HepG2 (cell line): ENCODE results near the gene ZNF530. TPM values are rescaled to one million over a fixed set of nuclear protein-coding genes. Genes with fewer than 3 reads are reported as not detected.

Experiments
- ARID2 ChIP-seq: sonication (generic); formaldehyde crosslinking; IDR thresholded peaks from 2 replicates; pipeline ENCODE4 v1.8.1; 2022; ENCODE audit warnings: mild to moderate bottlenecking, missing genetic modification reagents, borderline replicate concordance
- ELF3 ChIP-seq: IDR thresholded peaks from 2 replicates; pipeline ENCODE4 v1.6.1; 2016; ENCODE audit warnings: missing genetic modification reagents, missing compliant biosample characterization
- ERF ChIP-seq: IDR thresholded peaks from 2 replicates; pipeline ENCODE4 v1.6.1; 2018; ENCODE audit warnings: missing biosample characterization, missing genetic modification reagents
- FOXJ3 ChIP-seq: sonication (generic); formaldehyde crosslinking; IDR thresholded peaks from 2 replicates; pipeline ENCODE4 v1.4.0; 2020; ENCODE audit warnings: missing genetic modification reagents, mild to moderate bottlenecking, borderline replicate concordance
- PHF8 ChIP-seq: sonication (generic); formaldehyde crosslinking; IDR thresholded peaks from 2 replicates; pipeline ENCODE4 v1.5.0; 2020; ENCODE audit warnings: missing genetic modification reagents
- RBM22 ChIP-seq: fragments of 200-400 bp; formaldehyde crosslinking; optimal IDR thresholded peaks from 2 replicates; pipeline ENCODE3; 2017; ENCODE audit warnings: mild to moderate bottlenecking, low read length, moderate library complexity
- RBM39 ChIP-seq: fragments of 200-400 bp; formaldehyde crosslinking; IDR thresholded peaks from one replicate; pipeline ENCODE4 v1.6.1; 2018; ENCODE audit warnings: antibody characterized with exemption, mild to moderate bottlenecking, low read depth, low read length; ENCODE audit not compliant: poor library complexity, severe bottlenecking
- TEAD2 ChIP-seq: sonication (generic); formaldehyde crosslinking; IDR thresholded peaks from 2 replicates; pipeline ENCODE4 v1.9.0; 2021; ENCODE audit warnings: missing genetic modification reagents
- ZBTB7B ChIP-seq: sonication (generic); formaldehyde crosslinking; IDR thresholded peaks from 2 replicates; pipeline ENCODE4 v1.4.0; 2020; ENCODE audit warnings: missing genetic modification reagents
- ZNF24 ChIP-seq: fragments of 450-650 bp; IDR thresholded peaks from 2 replicates; pipeline ENCODE4 v1.6.1; 2017; ENCODE audit warnings: antibody characterized with exemption, mild to moderate bottlenecking
- ZNF274 ChIP-seq: sonication (generic); formaldehyde crosslinking; IDR thresholded peaks from 2 replicates; pipeline ENCODE4 v1.5.1; 2020; ENCODE audit warnings: mild to moderate bottlenecking, missing genetic modification reagents
- ZNF547 ChIP-seq: sonication (generic); formaldehyde crosslinking; IDR thresholded peaks from 2 replicates; pipeline ENCODE4 v1.5.1; 2020; ENCODE audit warnings: mild to moderate bottlenecking, missing genetic modification reagents
- ZNF563 ChIP-seq: sonication (generic); formaldehyde crosslinking; IDR thresholded peaks from 2 replicates; pipeline ENCODE4 v1.8.0; 2022; ENCODE audit warnings: mild to moderate bottlenecking, moderate library complexity, missing genetic modification reagents
- ZNF605 ChIP-seq: sonication (generic); formaldehyde crosslinking; IDR thresholded peaks from 2 replicates; pipeline ENCODE4 v1.8.0; 2022; ENCODE audit warnings: mild to moderate bottlenecking, missing genetic modification reagents
- ZSCAN31 ChIP-seq: sonication (generic); formaldehyde crosslinking; IDR thresholded peaks from 2 replicates; pipeline ENCODE4 v1.5.0; 2020; ENCODE audit warnings: low read depth, mild to moderate bottlenecking, missing genetic modification reagents
- polyA plus RNA-seq, 8 experiments: library from polyadenylated mRNA; depleted of rRNA in 3 of 8; stranded (reverse) in 7 of 8; unstranded in 1 of 8; fragments of >200 nt; fragmentation: Illumina TruSeq in 4 of 8; extraction: Trizol in 4 of 8; gene quantifications; 2 replicates each; pipeline versions ENCODE4 v1.2.1 to v1.2.3, GENCODE V29; 2011 to 2016; ENCODE audit warnings: low read depth in 4 of 8, missing spikeins in 1 of 8, mixed read lengths in 1 of 8; ENCODE audit not compliant: insufficient read depth in 1 of 8
- total RNA-seq, 5 experiments: library from RNA; depleted of rRNA; stranded (reverse); fragments of >200 nt; fragmentation: Illumina TruSeq; extraction: Trizol; gene quantifications; 2 replicates each; pipeline ENCODE4 v1.2.3, GENCODE V29; 2016; ENCODE audit warnings: low read depth in 1 of 5
- TF ChIP-seq, protein P1 (sequence below): sonication (generic); formaldehyde crosslinking; IDR thresholded peaks from 2 replicates; pipeline ENCODE4 v1.5.0; 2020; ENCODE audit warnings: mild to moderate bottlenecking, missing genetic modification reagents
- TF ChIP-seq, protein P2 (sequence below): sonication (generic); formaldehyde crosslinking; IDR thresholded peaks from 2 replicates; pipeline ENCODE4 v1.4.0; 2020; ENCODE audit warnings: missing genetic modification reagents
- TF ChIP-seq, protein P3 (sequence below): sonication (generic); formaldehyde crosslinking; IDR thresholded peaks from 2 replicates; pipeline ENCODE4 v1.4.0; 2020; ENCODE audit warnings: missing genetic modification reagents
- TF ChIP-seq, protein P4 (sequence below): sonication (generic); formaldehyde crosslinking; conservative IDR thresholded peaks from 2 replicates; pipeline ENCODE4 v1.4.0; 2020; ENCODE audit warnings: missing genetic modification reagents
- TF ChIP-seq, protein P5 (sequence below): sonication (generic); formaldehyde crosslinking; IDR thresholded peaks from 2 replicates; pipeline ENCODE4 v1.4.0; 2020; ENCODE audit warnings: missing genetic modification reagents, borderline replicate concordance

Gene ZNF530
- total and polyA plus RNA-seq, 2 of the 13 experiments (the other 11 are each of a cell fraction or from before 2014, with no cell fraction given) = 1.1 to 7.8 TPM

DNA sequence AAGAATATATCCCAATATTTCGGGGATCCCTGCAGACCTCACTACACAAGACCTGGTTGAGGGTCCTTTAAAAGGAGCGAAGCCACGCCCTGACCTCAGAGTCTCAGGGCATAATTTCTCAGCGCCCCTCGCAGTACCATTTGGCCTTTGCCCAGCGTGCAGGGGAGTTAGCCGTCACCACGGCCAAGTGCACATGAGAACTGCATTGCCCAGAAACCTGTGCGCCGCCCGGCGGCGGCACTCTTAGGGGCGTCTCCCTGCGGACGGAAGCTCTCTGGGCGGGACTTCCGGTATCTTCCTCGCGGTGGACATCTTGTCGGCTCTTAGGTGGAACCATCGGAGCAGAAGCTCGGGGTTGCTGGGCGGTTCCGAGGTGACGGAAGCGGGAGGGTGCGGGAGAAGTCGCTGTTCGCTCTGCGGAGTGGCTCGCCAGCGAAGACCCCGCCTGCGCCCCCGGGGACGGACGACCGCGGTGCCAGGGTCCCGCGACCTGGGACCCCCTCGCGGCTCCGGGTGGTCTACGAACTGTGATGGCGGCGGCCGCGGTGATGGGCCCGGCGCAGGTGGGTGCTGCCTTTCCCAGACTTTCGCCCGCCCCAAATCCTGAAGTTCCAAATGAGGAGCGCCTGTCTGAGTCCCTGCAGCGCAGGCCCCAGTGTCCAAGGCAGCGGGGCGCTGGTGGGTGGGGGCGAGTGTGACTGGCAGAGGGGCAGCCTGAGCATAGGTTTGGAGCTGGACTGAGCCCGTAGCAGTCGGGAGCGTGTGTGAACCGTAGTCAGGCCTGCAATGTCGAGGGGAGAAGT lies 14.5 kb downstream of the ZNF530 start, which contains the start of gene ZNF134 (continued):
- TF ChIP-seq, protein P1, sequence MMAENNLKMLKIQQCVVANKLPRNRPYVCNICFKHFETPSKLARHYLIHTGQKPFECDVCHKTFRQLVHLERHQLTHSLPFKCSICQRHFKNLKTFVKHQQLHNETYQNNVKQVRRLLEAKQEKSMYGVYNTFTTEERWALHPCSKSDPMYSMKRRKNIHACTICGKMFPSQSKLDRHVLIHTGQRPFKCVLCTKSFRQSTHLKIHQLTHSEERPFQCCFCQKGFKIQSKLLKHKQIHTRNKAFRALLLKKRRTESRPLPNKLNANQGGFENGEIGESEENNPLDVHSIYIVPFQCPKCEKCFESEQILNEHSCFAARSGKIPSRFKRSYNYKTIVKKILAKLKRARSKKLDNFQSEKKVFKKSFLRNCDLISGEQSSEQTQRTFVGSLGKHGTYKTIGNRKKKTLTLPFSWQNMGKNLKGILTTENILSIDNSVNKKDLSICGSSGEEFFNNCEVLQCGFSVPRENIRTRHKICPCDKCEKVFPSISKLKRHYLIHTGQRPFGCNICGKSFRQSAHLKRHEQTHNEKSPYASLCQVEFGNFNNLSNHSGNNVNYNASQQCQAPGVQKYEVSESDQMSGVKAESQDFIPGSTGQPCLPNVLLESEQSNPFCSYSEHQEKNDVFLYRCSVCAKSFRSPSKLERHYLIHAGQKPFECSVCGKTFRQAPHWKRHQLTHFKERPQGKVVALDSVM = no peak
- TF ChIP-seq ZBTB7B (peak; percentile 95), FOXJ3 (CRISPR knock-in tag) (peak; percentile 44; the same call in 1 of the 2 replicates), ARID2 (CRISPR knock-in tag) (0 out of 2 replicates have a peak, but pooled peaks have one; percentile 31), PHF8 (CRISPR knock-in tag) (peak; percentile 91), ZNF563 (CRISPR knock-in tag) (peak; percentile 74), ZNF274 (CRISPR knock-in tag) (peak; percentile 50; the same call in 1 of the 2 replicates), ZNF547 (CRISPR knock-in tag) (peak; percentile 41; the same call in 1 of the 2 replicates), ZNF24 (no peak), ERF (CRISPR knock-in tag) (0 out of 2 replicates have a peak, but pooled peaks have one; percentile 68), RBM39 (peak; percentile 83), RBM22 (no peak), ZNF605 (CRISPR knock-in tag) (peak; percentile 59; the same call in 1 of the 2 replicates), ZSCAN31 (CRISPR knock-in tag) (peak; percentile 77), TEAD2 (CRISPR knock-in tag) (0 out of 2 replicates have a peak, but pooled peaks have one; percentile 23), ELF3 (CRISPR knock-in tag) (no peak; the same call in 1 of the 2 replicates)
- TF ChIP-seq, protein P2, sequence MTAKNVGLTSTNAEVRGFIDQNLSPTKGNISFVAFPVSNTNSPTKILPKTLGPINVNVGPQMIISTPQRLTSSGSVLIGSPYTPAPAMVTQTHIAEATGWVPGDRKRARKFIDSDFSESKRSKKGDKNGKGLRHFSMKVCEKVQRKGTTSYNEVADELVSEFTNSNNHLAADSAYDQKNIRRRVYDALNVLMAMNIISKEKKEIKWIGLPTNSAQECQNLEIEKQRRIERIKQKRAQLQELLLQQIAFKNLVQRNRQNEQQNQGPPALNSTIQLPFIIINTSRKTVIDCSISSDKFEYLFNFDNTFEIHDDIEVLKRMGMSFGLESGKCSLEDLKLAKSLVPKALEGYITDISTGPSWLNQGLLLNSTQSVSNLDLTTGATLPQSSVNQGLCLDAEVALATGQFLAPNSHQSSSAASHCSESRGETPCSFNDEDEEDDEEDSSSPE (CRISPR knock-in tag) = peak; percentile 61; the same call in 1 of the 2 replicates
- TF ChIP-seq, protein P3, sequence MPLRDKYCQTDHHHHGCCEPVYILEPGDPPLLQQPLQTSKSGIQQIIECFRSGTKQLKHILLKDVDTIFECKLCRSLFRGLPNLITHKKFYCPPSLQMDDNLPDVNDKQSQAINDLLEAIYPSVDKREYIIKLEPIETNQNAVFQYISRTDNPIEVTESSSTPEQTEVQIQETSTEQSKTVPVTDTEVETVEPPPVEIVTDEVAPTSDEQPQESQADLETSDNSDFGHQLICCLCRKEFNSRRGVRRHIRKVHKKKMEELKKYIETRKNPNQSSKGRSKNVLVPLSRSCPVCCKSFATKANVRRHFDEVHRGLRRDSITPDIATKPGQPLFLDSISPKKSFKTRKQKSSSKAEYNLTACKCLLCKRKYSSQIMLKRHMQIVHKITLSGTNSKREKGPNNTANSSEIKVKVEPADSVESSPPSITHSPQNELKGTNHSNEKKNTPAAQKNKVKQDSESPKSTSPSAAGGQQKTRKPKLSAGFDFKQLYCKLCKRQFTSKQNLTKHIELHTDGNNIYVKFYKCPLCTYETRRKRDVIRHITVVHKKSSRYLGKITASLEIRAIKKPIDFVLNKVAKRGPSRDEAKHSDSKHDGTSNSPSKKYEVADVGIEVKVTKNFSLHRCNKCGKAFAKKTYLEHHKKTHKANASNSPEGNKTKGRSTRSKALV (CRISPR knock-in tag) = 0 out of 2 replicates have a peak, but pooled peaks have one; percentile 37
- TF ChIP-seq, protein P4, sequence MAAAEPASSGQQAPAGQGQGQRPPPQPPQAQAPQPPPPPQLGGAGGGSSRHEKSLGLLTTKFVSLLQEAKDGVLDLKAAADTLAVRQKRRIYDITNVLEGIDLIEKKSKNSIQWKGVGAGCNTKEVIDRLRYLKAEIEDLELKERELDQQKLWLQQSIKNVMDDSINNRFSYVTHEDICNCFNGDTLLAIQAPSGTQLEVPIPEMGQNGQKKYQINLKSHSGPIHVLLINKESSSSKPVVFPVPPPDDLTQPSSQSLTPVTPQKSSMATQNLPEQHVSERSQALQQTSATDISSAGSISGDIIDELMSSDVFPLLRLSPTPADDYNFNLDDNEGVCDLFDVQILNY (CRISPR knock-in tag) = no peak
- TF ChIP-seq, protein P5, sequence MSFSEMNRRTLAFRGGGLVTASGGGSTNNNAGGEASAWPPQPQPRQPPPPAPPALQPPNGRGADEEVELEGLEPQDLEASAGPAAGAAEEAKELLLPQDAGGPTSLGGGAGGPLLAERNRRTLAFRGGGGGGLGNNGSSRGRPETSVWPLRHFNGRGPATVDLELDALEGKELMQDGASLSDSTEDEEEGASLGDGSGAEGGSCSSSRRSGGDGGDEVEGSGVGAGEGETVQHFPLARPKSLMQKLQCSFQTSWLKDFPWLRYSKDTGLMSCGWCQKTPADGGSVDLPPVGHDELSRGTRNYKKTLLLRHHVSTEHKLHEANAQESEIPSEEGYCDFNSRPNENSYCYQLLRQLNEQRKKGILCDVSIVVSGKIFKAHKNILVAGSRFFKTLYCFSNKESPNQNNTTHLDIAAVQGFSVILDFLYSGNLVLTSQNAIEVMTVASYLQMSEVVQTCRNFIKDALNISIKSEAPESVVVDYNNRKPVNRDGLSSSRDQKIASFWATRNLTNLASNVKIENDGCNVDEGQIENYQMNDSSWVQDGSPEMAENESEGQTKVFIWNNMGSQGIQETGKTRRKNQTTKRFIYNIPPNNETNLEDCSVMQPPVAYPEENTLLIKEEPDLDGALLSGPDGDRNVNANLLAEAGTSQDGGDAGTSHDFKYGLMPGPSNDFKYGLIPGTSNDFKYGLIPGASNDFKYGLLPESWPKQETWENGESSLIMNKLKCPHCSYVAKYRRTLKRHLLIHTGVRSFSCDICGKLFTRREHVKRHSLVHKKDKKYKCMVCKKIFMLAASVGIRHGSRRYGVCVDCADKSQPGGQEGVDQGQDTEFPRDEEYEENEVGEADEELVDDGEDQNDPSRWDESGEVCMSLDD (CRISPR knock-in tag) = no peak
